ENCODE results near the gene FGF22.
A peak's percentile ranks its signal among the peaks of the same experiment; 100 is the strongest.
"Not testable (repeated sequence)": the region's sequence is repeated elsewhere in the genome, so short reads cannot be mapped to it uniquely, and the experiment has no call there.

FGF22 gene

DNA sequence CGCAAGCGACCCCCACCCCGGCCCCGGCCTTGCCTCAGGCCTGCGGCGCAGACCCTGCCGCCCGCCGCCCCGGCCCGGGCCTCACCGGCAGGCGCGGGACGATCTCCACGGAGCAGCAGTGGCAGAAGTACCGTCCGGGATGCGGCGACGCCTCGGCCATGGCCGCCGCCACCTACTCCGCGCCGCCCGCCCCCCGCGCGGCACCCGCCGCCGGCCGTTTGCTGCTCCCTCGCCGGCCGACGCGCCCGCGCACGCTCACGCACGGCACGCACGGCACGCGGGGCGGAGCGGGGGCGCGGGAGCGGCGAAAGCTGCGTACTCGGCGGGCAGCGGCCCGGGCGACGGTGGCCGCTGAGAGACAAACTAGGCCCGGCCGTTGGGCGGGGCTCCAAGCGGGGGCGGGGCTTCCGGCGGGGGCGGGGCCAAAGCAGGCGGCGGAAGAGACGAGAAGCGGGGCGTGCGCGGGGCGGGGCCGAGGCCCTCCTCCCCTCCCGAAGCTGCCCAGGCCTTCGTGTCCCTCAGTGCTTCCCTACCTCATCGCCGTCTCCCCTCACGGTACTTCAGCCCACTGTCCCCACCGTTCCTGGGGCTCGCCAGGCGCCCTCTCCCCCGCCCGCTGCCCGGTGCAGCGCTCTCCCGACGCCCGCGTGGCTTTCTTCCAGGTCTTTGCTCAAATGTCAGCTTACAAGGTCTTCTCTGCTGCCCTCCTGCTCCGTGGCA, 23.4 kb downstream of the FGF22 start, which contains the start of gene RNF126:
Gene RNF126, minus strand, starts transcription at position 253 of the 720 bp plus-strand sequence. Its CDS starts 93 bp downstream, at position 160.
- peak; percentile 94 for DNase-seq (ENCODE audit: low spot score)
- H3K27ac ChIP-seq, result peak within 1 kb of the TSS; percentile 88 to 94
- TF ChIP-seq, protein P1, sequence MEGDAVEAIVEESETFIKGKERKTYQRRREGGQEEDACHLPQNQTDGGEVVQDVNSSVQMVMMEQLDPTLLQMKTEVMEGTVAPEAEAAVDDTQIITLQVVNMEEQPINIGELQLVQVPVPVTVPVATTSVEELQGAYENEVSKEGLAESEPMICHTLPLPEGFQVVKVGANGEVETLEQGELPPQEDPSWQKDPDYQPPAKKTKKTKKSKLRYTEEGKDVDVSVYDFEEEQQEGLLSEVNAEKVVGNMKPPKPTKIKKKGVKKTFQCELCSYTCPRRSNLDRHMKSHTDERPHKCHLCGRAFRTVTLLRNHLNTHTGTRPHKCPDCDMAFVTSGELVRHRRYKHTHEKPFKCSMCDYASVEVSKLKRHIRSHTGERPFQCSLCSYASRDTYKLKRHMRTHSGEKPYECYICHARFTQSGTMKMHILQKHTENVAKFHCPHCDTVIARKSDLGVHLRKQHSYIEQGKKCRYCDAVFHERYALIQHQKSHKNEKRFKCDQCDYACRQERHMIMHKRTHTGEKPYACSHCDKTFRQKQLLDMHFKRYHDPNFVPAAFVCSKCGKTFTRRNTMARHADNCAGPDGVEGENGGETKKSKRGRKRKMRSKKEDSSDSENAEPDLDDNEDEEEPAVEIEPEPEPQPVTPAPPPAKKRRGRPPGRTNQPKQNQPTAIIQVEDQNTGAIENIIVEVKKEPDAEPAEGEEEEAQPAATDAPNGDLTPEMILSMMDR (IDR thresholded peaks at IDR 0.05), result no peak
- peak within 1 kb of the TSS; percentile 90 for H3K4me3 ChIP-seq

DNA sequence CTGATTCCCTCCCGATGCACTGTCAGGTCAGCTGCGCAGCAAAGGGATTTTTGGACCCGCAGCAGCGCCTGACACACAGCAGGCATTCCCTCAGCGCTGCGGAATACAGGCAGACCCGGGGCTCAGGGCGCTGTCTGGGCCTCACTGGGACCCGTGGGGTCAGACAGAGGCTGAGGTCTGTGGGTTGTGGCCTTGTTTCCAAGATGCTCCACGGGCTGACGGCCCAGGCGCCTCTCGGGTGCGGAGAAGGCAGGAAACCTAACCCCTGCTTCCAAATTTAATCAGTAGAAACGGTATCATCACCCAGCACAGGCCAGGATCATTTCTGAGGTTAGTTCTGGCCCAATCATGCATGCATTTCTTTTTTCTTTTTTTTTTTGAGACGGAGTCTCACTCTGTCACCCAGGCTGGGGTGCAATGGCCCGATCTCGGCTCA, 24.0 kb downstream of the FGF22 start:
- TF ChIP-seq, protein P1 (IDR thresholded peaks at IDR 0.05), result no peak

DNA sequence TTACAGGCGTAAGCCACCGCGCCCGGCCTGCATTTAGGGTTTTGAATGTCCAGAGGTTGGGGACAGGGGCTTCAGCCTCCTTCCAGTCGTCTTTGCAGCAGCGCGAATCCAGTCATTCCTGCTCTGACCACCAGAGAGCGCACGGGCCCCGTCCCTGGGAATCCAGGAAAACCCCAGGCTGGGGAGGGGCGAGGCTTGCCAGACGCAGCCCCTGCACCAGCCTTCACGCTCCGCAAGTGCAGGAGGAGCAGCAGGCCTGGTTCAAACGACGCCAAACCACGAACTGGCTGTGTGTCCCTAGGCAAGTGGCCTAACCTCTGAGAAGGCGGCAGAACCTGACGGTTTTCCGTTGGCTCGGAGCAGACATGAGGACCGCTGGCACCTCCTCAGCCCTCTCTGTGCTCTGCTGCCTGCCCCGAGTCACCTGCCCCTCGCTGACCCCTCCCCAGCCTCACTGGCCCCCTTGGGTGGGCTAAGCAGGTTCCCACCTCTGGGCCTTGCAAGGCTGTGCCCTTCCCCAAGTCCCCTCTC, 25.3 kb downstream of the FGF22 start:
- peak overlapping the region in 1 of 2 donors; percentile 17 for H3K27ac ChIP-seq
- TF ChIP-seq, protein P1 (IDR thresholded peaks at IDR 0.05), result peak; percentile 96
- H3K4me3 ChIP-seq, result peak overlapping the region; percentile 39
- no peak for DNase-seq (ENCODE audit: low spot score)

More for the DNA sequence above, 24.0 kb downstream of the FGF22 start:
- Histone ChIP-seq H3K4me3 (peak overlapping the region; percentile 90), H3K27ac (peak overlapping the region; percentile 85 to 94)
- DNase-seq (ENCODE audit: low spot score), result no peak

DNA sequence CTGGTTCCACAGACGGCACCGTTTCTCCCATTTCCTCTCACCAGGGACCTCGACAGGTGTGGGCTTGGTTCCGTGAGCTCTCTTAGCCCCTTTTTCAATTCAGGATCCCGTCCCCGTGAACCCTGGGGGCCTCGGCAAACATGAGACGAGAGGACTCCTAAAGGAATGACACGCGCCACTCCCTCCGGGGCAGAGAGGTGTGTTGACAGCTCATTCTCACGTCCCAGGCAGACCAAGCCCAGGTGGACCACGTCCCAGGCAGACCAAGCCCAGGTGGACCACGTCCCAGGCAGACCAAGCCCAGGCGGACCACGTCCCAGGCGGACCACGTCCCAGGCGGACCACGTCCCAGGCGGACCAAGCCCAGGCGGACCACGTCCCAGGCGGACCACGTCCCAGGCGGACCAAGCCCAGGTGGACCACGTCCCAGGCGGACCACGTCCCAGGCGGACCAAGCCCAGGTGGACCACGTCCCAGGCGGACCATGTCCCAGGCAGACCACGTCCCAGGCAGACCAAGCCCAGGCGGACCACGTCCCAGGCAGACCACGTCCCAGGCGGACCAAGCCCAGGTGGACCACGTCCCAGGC, 27.4 kb downstream of the FGF22 start:
- DNase-seq (ENCODE audit: low spot score); H3K4me3 ChIP-seq: not testable (repeated sequence)
- peak overlapping the region in 1 of 2 donors; percentile 48 for H3K27ac ChIP-seq

DNA sequence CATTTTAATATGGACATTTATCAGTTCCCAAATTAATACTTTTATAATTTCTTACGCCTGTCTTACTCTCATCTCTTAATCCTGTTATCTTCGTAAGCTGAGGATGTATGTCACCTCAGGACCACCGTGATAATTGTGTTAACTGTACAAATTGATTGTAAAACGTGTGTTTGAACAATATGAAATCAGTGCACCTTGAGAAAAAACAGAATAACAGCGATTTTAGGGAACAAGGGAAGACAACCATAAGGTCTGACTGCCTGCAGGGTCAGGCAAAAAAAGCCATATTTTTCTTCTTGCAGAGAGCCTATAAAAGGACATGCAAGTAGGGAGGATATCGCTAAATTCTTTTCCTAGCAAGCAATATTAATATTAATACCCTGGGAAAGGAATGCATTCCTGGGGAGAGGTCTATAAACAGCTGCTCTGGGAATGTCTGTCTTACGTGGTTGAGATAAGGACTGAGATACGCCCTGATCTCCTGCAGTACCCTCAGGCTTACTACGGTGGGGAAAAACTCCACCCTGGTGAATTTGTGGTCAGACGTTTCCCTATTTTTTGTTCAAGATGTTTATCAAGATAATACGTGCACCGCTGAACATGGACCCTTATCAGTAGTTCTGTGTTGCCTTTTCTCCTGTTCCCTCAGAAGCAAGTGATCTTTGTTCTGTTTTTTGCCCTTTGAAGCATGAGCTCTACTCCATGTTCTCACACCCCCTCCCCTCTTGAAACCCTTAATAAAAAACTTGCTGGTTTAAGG, 29.2 kb downstream of the FGF22 start:
- H3K27ac ChIP-seq; H3K4me3 ChIP-seq; DNase-seq (ENCODE audit: low spot score): not testable (repeated sequence)

DNA sequence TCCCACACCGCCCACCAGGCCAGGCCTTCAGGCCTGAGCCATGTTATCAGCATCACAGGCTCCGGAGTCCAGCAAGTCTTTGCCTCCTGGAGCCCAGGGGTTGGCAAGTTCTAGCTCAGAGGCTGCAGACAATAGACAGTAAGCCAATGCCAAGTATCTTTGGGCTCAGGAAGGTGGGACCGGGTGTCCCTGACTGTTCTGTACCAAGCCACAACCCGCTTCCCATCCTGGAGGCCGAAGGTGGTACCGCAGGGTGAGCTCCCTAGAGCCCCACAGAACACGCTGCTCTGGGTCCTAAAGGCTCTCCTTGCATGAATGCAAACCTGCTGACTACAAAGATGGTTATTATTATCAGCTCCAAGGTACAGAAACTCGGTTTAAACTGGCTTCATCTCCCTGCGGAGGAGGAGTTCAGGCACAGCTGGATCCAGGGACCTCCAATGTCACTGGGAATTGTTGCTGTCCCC, 31.0 kb downstream of the FGF22 start:
- Histone ChIP-seq H3K4me3 (no peak overlapping the region), H3K27ac (no peak overlapping the region)
- no peak for DNase-seq (ENCODE audit: low spot score)
- TF ChIP-seq, protein P1 (IDR thresholded peaks at IDR 0.05), result no peak

DNA sequence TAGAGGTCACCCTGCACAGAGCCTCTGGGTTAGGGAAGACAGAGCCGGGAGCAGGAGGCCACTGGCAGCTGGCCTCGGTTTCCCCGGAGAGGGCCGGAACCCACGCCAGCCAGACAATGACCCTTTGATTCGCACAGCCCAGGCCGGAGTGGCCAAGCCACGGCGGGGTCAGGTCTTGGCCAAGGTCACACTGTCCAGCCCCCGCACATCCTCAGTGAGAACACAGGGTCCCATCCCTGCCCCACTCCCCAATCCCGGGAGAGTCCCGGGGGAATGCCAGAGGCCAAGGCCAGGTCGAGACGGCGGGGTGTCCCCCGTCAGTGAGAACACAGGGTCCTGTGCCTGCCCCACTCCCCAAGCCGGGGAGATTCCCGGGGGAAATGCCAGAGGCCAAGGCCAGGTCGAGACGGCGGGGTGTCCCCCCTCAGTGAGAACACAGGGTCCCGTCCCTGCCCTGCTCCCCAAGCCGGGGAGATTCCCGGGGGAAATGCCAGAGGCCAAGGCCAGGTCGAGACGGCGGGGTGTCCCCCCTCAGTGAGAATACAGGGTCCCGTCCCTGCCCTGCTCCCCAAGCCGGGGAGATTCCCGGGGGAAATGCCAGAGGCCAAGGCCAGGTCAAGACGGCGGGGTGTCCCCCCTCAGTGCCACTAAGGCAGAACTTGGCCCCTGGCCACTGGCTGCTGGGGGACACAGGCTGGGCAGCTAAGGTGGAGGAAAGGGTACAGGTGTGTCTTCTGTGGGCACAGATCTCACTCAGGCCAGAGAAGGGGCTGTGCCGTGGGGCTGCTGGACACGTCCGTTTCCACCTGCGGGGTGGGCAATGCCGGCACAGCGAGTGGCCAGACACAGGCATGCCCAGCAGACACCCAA, 34.8 kb downstream of the FGF22 start:
- Histone ChIP-seq H3K27ac (peak overlapping the region in 1 of 2 donors; percentile 93), H3K4me3 (no peak overlapping the region)
- TF ChIP-seq, protein P1 (IDR thresholded peaks at IDR 0.05), result no peak
- no peak for DNase-seq (ENCODE audit: low spot score)

All from coronary artery (tissue), 2 donors.